ENCODE results near the gene LIMS1. TPM values are rescaled to one million over a fixed set of nuclear protein-coding genes. Genes with fewer than 3 reads are reported as not detected.

The LIMS1 gene
- total RNA-seq, 4 donors from 2014 or later: 79.7 to 172 (median 115) TPM

- TF ChIP-seq, protein P1, sequence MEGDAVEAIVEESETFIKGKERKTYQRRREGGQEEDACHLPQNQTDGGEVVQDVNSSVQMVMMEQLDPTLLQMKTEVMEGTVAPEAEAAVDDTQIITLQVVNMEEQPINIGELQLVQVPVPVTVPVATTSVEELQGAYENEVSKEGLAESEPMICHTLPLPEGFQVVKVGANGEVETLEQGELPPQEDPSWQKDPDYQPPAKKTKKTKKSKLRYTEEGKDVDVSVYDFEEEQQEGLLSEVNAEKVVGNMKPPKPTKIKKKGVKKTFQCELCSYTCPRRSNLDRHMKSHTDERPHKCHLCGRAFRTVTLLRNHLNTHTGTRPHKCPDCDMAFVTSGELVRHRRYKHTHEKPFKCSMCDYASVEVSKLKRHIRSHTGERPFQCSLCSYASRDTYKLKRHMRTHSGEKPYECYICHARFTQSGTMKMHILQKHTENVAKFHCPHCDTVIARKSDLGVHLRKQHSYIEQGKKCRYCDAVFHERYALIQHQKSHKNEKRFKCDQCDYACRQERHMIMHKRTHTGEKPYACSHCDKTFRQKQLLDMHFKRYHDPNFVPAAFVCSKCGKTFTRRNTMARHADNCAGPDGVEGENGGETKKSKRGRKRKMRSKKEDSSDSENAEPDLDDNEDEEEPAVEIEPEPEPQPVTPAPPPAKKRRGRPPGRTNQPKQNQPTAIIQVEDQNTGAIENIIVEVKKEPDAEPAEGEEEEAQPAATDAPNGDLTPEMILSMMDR (IDR thresholded peaks at IDR 0.05; ENCODE audit: low read depth): no peak
Observed at GRCh38 chr2:108611021-108611420, 76.8 kb downstream of the LIMS1 start.

DNA sequence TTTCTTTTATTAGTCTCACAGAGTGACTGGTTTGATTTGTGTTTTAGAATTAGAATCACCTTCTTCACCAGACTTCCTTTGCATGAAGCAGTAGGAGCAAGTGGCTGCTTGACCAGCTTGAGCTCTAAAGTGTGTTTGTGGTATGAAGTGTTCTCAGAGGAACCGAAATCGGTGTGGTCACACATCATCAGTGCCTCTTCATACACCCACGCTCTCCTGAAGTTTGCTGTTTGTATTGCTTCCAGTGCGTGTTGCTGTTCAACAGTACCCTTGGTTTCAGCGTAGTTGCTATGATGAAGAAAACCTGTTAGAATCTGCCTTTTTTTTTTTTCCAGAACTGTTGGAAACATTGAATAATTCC is 77.9 kb downstream of the LIMS1 start:
- TF ChIP-seq, protein P1 (IDR thresholded peaks at IDR 0.05; ENCODE audit: low read depth): no peak

DNA sequence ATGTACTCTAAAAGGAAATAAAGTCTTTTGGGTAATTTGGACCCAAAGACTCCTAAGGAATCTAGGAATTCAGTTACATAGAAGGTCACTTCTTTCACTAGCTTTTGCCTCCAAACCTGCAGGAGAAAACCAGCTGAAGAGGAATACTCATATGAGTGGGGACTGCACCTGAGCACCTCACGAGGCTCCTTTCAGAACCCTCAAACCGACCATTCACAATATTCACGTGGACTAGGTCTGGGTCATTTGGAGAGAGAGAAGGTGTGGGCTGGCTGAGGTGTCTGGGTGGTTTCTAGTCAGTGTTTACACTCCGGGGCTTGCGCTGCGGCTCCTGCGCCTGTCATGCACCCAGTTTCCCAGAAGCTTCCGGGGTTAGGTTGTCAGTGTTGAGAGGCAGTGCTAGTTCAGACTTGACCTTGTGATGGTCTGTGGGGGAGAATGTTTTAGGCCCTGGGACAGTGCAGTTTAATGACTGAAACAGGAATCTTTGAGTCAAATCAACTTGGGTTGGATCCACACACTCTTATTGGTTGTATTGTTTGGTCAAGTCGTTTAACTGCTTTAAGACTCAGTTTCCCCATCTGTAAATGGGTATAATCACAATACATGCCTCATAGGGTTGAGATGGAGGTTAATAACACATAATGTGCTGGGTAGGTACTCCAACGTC is 78.4 kb downstream of the LIMS1 start:
- TF ChIP-seq, protein P1 (IDR thresholded peaks at IDR 0.05; ENCODE audit: low read depth): no peak

DNA sequence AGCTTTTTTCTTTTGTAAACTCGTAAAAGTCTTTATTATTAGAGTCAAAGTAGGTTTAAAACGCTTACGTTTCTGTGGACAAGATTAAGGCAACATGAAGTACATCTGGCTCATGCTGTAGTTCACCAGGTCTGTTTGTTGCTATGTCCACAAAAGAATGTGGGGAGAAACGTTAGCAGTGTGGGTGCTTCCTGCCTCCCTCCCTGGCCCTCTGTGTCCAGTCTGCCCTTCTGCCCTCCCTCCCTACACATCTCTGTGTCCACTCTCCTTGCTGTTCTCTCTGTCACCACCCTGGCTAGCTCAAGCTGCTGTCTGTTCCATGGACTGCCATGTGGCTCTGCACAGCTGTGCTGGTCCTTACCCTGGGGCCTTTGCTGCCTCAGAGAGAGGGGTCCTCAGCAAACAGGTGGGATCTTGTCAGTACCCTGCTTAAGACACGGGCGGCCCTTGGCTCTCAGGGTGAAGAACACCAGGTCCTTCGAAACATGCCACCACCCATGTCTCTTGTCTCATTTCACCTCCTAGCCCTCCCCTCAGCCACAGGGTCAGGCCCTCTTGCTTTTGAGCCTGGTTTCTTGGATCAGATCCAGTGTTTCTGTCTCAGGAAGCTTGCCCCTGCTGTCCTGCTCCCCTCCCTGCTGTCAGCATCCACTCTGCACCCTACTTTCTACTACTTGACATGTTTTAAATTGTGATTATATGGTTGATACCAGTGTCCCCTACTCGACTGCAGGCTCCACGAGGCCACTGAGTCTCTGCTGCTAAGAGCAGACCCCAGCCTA is 79.2 kb downstream of the LIMS1 start:
- TF ChIP-seq, protein P1 (IDR thresholded peaks at IDR 0.05; ENCODE audit: low read depth): no peak

GRCh38 chr2:108614043-108614545 is 79.8 kb downstream of the LIMS1 start:
- TF ChIP-seq, protein P1 (IDR thresholded peaks at IDR 0.05; ENCODE audit: low read depth): no peak

- TF ChIP-seq, protein P1 (IDR thresholded peaks at IDR 0.05; ENCODE audit: low read depth): no peak
Observed at GRCh38 chr2:108614659-108615058, 80.4 kb downstream of the LIMS1 start.

DNA sequence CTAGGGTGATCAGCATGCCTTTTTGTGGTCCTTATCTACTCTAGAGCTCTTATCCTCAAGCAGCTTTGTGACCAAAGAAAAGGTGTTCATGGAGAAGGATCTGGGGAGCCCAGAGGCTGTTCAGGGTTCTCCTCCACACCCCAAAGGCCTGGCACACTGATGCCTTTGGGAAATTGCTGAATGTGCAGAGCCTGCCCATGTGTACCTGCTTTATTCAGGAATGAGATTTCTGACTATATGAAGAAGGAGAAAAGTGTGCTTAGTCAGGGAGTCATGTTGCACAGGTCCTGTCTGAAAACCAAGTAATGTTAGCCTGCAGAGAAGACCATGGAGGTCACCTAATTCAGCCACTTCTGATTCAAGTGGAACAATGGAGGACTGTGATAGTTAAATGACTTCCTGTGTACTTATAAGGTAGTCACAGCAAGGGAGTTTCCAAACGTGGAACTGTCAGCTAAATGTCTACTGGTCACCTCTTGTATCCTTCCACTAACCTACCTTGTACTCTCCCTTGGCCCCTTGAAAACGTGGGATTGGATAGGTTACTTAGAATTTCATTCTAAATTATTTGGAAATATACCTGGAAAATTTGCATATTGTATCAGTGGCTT is 81.3 kb downstream of the LIMS1 start:
- TF ChIP-seq, protein P1 (IDR thresholded peaks at IDR 0.05; ENCODE audit: low read depth): no peak

All from subcutaneous adipose tissue (tissue), 4 donors.